Stimulated activated CD8-positive, alpha-beta memory T cell treated with anti-CD3 and anti-CD28 coated beads, Interleukin-7, amount 100 ng/mL, for 24 hours (primary cell): ENCODE measurements around the gene TLCD3A.
"Not testable (repeated sequence)": the region's sequence is repeated elsewhere in the genome, so short reads cannot be mapped to it uniquely, and the experiment has no call there.

Source experiments
- DNase-seq: peaks from one replicate; pipeline ENCODE4 v3.0.0-alpha.2; 2020; ENCODE audit warnings: low read depth

The TLCD3A gene

GRCh38 chr17:749359-749758, 17.0 kb downstream of the TLCD3A start:
- not testable (repeated sequence) for DNase-seq

DNA sequence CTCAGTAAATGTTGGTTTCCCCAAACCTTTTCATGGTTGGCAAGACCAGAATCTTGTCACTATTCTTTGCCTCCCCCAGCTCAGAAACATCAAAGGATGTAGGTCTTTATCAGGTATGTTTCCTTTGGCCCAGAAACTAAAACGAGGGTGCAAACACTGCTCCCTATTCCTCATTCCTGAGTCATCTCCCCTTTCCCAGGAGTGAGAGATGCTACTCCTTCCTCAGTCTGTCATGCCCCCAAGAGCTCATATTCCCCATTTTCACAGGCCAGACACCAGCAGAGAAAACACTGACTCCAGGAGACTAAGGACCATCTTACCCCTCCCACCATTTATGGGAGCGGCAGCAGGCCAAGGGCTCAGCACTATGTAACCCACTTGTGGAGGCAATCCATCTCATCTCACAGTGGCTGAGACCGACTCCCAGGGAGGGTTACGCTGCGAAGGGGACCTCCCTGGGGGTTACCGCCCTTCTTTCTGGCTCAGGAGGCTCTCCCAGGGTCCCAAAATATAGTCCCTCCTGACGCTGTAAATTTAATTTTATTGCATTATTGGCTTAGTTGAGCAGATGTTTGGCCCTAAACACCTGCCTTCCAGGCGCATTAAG, 18.1 kb downstream of the TLCD3A start:
- no peak for DNase-seq

GRCh38 chr17:751269-752001, 19.0 kb downstream of the TLCD3A start:
- DNase-seq: no peak

DNA sequence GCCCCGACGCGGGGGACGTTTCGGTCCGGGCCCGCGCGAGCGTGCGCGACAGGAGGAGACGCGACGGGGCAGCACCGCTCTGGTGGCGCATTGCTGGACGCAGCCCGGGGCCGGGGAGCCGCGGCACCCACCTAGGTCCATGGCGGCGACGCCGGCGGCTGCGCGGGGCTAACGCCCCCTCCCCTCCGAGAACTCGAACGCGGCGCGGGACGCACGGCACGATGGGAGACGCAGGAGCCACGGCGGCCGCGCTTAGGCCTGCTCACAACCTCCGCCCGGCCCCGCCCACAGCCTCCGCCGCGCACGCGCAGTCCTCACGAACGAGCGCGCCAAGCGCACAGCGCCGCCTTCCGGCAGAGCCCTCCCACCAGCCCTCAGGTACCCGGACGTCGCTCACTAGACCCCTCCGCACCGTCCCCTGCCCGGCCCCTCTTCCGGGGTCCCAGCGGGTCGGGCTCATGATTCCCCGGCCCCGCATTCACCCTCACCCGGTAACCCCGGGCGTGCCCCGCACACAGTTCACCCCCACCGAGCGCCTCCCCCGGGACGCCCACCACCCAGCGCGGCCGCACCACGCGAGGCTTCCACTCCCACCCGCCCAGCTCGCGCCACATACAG, 19.7 kb downstream of the TLCD3A start, which contains the start of gene GEMIN4:
Gene GEMIN4, minus strand, starts transcription at position 263 of the 618 bp plus-strand sequence. Its CDS starts 122 bp downstream, at position 141.
- peak; percentile 97 for DNase-seq

- DNase-seq: no peak
Observed at GRCh38 chr17:752620-753219, 20.3 kb downstream of the TLCD3A start.

DNA sequence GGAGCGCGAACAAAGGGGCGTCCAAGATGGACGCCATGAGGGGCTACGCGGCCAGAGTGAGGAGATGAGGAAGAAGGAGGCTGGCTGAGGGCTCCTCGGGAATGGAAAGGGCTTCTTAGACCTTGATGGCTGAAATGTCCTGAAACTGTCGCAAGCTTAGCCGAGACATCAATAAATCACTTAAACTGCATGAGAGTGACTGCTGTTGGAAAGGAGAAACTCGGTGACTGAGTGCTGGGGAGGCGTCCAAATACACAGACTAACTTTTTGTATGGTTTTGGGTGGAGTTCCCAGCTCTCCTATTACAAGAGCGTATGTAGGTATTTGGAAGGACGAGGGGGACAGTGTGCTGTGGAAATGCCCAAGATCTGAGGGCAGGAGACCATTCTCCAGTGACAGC, 21.0 kb downstream of the TLCD3A start:
- no peak for DNase-seq

DNA sequence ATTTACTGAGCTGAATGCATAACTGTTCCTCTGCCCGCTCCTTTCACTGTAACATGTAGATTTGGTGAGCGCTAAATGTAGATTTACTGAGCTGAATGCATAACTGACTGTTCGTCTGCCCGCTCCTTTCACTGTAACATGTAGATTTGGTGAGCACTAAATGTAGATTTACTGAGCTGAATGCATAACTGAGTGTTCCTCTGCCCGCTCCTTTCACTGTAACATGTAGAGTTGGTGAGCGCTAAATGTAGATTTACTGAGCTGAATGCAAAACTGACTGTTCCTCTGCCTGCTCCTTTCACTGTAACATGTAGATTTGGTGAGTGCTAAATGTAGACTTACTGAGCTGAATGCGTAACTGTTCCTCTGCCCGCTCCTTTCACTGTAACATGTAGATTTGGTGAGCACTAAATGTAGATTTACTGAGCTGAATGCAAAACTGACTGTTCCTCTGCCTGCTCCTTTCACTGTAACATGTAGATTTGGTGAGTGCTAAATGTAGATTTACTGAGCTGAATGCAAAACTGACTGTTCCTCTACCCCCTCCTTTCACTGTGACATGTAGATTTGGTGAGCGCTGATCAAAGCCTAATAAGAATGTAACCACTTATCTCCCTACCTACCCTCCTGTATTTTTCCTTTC, 23.0 kb downstream of the TLCD3A start:
- not testable (repeated sequence) for DNase-seq

DNA sequence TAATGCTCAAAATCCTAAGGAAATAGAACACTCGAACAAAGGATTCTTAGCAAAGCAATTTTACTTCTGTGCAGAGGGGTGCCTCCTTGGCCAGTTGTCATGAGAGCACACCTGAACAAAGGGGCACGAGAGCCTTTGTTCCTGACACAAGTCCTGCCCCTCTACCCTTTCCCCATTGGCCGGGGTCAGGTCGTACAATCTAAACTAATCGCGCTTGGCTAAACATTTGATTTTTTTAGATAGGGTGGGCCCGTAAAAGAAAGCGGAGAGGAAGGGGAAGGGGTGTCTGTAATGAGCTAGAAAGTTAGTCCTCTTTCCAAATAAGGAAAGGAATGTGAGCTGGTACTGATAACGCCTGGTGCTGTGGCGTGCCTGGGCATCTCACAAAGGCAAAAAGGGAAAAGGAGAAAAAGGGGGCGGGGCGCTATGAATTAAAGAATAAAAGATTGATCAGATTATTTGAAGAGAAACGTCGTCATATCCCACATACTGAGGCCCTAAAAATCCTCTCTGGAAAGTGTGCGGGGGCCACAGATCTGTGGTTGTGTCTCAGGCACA, 23.7 kb downstream of the TLCD3A start:
- not testable (repeated sequence) for DNase-seq

DNA sequence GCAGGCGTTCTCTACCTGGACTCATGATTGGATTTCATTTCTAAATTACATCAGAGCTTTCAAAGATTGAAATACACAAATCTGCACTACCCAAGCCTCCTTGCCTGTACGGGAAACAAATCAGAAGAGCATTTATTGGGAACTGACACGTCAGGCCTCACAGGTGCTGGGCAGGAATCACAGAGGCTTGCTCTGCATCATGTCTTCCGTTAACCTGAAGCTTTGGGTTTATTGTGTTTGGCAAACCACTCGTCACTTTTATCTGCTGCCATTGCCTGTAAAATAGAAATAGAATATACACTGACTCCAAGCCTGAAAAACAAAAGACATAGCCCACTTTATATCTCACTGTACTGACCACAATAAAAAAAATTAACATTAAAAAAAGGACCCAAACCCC, 27.6 kb downstream of the TLCD3A start:
- DNase-seq: no peak

GRCh38 chr17:760371-760770, 28.0 kb downstream of the TLCD3A start:
- no peak for DNase-seq

DNA sequence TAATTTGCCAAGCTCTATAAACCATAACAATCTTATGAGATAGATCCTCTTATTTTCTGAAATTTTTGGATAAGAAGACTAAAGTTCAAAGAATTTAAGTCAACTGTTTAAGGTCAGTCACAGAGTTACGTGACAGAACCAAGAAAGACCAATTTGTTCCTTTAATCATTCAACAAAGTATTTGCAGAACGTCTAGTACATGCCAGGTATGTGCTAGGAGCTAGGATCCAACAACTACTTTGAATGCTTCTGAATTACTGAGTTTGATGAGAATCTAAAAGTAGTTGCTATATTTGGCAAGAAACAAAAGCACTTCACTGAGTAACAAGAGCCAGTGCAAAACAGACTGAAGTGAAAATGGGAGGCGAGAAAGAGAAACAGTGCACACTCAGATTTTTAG, 34.7 kb downstream of the TLCD3A start:
- DNase-seq: no peak

DNA sequence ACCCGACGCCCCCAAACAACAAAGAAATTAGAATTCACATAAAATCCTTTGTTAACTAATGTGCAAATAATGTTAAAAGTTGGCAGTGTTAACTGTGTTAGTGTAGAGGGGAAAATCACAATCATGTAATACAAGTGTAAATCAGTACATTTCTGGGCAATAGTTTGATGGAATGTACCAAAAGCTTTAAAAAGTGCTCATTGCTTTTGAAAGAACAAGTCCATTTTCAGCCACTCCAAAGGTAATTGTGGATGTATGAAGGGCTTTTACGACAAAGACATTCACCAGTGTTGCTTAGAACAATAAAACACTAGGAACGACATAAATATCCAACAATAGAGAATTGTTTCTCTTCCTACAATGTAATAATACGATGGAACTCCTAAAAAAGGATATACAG, 40.6 kb downstream of the TLCD3A start:
- no peak for DNase-seq

GRCh38 chr17:773467-774312, 41.3 kb downstream of the TLCD3A start:
- no peak for DNase-seq

DNA sequence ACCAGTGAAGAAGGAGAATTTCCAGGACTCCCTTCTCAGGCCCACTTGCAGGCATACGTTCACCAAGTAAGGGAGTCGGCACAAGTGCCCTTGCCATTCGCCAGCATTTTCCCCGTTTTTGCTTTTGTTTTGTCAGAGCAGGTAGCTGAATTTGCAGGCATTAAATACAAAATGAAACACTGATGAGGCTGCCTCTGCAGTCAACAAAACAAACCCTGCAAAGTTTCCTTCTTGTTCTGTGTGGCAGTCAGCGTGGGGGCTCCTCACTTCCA, 41.9 kb downstream of the TLCD3A start:
- DNase-seq: no peak

DNA sequence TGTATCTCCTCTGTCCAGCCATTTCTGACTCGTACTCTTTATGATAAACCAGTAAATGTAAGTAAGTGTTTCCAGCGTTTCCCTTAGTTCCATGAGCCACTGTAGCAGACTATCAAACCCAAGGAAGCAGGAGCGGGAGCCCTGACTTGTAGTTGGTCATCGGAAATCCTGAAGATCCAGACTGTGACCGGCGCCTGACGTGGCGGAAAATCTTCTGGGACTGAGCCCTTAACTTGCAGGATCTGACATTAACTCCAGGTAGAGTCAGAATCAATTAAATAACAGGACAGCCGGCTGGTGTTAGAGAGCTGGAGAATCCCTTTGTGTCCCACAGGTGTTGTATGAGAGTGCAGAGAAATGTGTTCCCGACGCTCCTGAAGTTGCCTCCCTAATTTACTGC, 45.7 kb downstream of the TLCD3A start:
- DNase-seq: no peak

GRCh38 chr17:781805-782731, 49.7 kb downstream of the TLCD3A start, which contains the start of the genes GLOD4 and MRM3:
Gene GLOD4 (minus strand): TSS chr17:782280. CDS start chr17:782255, 25 bp downstream.
Gene MRM3 (plus strand): TSS chr17:782353. CDS start chr17:782379, 26 bp downstream.
- peak; percentile 91 for DNase-seq

DNA sequence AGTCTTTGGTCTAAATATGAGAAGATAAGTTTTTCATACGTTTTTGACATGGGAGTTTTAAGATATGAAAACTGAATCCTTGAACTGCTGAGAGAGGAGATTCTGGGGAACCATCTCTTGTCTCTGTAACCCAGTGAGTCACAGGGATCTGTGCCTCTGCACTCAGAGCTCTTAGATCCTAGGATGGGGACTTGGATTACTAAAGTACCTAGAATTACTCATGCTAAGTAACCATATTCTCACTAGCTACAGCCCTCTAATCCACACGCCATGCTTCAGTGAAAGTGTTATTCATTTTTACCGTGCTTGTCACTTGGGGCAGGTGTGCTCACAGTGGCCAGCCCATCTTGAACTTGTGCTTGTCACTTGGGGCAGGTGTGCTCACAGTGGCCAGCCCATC, 51.7 kb downstream of the TLCD3A start:
- no peak for DNase-seq

DNA sequence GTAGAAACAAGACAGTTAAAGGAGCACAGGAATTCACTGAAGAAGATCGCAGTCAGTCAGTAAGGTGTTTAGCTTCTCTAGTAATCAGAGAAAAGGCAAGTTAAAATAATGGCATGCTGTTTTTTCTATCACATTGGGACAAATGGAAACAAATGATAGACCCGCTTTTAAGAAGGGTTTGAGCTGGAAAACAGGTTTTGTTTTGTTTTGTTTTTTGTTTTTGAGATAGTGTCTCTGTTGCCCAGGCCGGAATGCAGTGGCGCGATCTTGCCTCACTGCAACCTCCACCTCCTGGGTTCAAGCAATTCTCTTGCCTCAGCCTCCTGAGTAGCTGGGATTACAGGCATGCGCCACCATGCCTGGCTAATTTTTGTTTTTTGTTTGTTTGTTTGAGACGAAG, 53.5 kb downstream of the TLCD3A start:
- DNase-seq: not testable (repeated sequence)

DNA sequence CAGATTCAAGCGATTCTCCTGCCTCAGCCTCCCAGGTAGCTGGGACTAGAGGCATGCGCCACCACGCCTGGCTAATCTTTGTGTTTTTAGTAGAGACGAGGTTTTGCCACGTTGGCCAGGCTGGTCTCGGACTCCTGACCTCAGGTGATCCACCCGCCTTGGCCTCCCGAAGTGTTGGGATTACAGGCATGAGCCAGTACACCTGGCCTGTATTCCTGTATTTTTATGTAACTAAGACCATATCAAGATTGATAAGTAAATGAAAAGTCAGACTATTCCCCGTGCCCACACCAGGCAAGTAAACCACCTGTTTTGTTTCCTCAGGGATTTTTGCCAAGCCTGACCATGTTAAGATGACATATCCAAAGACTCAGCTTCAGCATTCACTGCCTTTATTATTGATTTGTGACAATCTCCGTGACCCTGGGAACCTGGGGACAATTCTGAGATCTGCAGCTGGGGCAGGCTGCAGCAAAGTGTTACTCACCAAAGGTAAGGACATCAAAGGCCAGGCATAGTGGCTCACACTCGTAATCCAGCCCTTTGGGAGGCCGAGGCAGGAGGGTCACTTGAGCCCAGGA, 55.3 kb downstream of the TLCD3A start:
- no peak for DNase-seq

GRCh38 chr17:788551-788950, 56.2 kb downstream of the TLCD3A start:
- DNase-seq: no peak
